Panc1 (cell line): Measurements from ENCODE around the gene EEF2K. TPM values are rescaled to one million over a fixed set of nuclear protein-coding genes. Genes with fewer than 3 reads are reported as not detected.

Experiments
- ATAC-seq: fragments of 200-7000 bp; cut with Tn5 transposase; 2 replicates; pipeline ENCODE4 v1.9.1; 2020; ENCODE audit warnings: mild to moderate bottlenecking, moderate library complexity
- BruUV-seq: library from RNA; stranded (reverse); fragments of 400-500 nt; replicated peaks from 2 replicates; lab custom pipeline; 2021; lab: Mats Ljungman, UMichigan
- CTCF ChIA-PET: fragments of 300-600 bp; sonication (Branson Sonifier 250); formaldehyde crosslinking; loops from one replicate; lab custom pipeline; 2022; ENCODE audit warnings: antibody characterized with exemption; lab: Charles Lee
- POLR2A ChIA-PET: fragments of 300-600 bp; sonication (Branson Sonifier 250); formaldehyde crosslinking; loops from one replicate; lab custom pipeline; 2022; ENCODE audit warnings: antibody characterized with exemption; lab: Charles Lee
- DNase-seq: peaks from one replicate; pipeline ENCODE4 v3.0.0-alpha.2; 2010; ENCODE audit warnings: low read depth, low spot score
- H3K27ac ChIP-seq: 2 replicates; pipeline ENCODE4 v1.5.1; 2011; ENCODE audit warnings: mild to moderate bottlenecking, low read length, inconsistent platforms
- H3K27me3 ChIP-seq: fragments of 200-500 bp; sonication (Bioruptor generic); 2 replicates; pipeline ENCODE4 v1.6.0; 2014; ENCODE audit warnings: low read length, inconsistent platforms; ENCODE audit not compliant: control insufficient read depth, insufficient read depth
- H3K36me3 ChIP-seq: fragments of 200-500 bp; sonication (Bioruptor generic); 2 replicates; pipeline ENCODE4 v1.5.1; 2014; ENCODE audit warnings: inconsistent platforms, mild to moderate bottlenecking, low read length, moderate library complexity; ENCODE audit not compliant: control insufficient read depth, insufficient read depth
- H3K4me1 ChIP-seq: 2 replicates; pipeline ENCODE4 v1.5.1; 2011; ENCODE audit warnings: inconsistent platforms, mild to moderate bottlenecking, low read length, moderate library complexity; ENCODE audit not compliant: control insufficient read depth, insufficient read depth
- H3K4me3 ChIP-seq, 2 experiments: 2 replicates each; pipeline ENCODE4 v1.5.1; 2011 to 2012; ENCODE audit warnings: low read depth in 2 of 2, low read length in 2 of 2, mild to moderate bottlenecking in 2 of 2, inconsistent platforms in 1 of 2, moderate library complexity in 1 of 2
- H3K9me3 ChIP-seq: fragments of 200-500 bp; sonication (Bioruptor generic); 2 replicates; pipeline ENCODE4 v1.5.1; 2014; ENCODE audit warnings: low read depth, mild to moderate bottlenecking, inconsistent platforms, low read length, moderate library complexity; ENCODE audit not compliant: control insufficient read depth, insufficient read depth
- CTCF ChIP-seq: fragments of 450-650 bp; IDR thresholded peaks from 2 replicates; pipeline ENCODE4 v1.5.1; 2017; ENCODE audit warnings: mild to moderate bottlenecking
- POLR2AphosphoS5 ChIP-seq: IDR thresholded peaks from 2 replicates; pipeline ENCODE4 v1.6.1; 2012; ENCODE audit warnings: mild to moderate bottlenecking, low read depth, low read length, moderate library complexity
- SIN3A ChIP-seq: IDR thresholded peaks from 2 replicates; pipeline ENCODE4 v1.6.1; 2012; ENCODE audit warnings: low read depth, mild to moderate bottlenecking, low read length, moderate library complexity, borderline replicate concordance; ENCODE audit not compliant: insufficient read depth
- TCF7L2 ChIP-seq: IDR thresholded peaks from 2 replicates; pipeline ENCODE4 v1.6.1; 2011; ENCODE audit warnings: mild to moderate bottlenecking, low read depth, low read length, inconsistent platforms
- in situ Hi-C: cut with HindIII; loops from 2 replicates; pipeline ENCODE4 v1.10.0; 2016; ENCODE audit warnings: low sequenced_read_pairs, low pct_unique_long_range_greater_than_20kb
- intact Hi-C: fragments of 100-400 bp; cut with micrococcal nuclease; formaldehyde crosslinking; loops from one replicate; pipeline ENCODE4 v1.10.0; 2022; ENCODE audit not compliant: unreplicated experiment
- total RNA-seq: library from RNA; stranded (reverse); gene quantifications from one replicate; pipeline ENCODE4 v1.2.1, GENCODE V29; 2021; ENCODE audit not compliant: unreplicated experiment
- TF ChIP-seq, protein P1 (sequence below), 2 experiments: IDR thresholded peaks; 2 replicates each; pipeline ENCODE4 v1.6.1; 2011 to 2012; ENCODE audit warnings: low read depth in 2 of 2, control low read depth in 1 of 2, low read length in 1 of 2, mild to moderate bottlenecking in 1 of 2, moderate library complexity in 1 of 2; ENCODE audit not compliant: insufficient read depth in 1 of 2

The EEF2K gene
- total RNA-seq, 1 experiment from 2014 or later, result 15.0 TPM

DNA sequence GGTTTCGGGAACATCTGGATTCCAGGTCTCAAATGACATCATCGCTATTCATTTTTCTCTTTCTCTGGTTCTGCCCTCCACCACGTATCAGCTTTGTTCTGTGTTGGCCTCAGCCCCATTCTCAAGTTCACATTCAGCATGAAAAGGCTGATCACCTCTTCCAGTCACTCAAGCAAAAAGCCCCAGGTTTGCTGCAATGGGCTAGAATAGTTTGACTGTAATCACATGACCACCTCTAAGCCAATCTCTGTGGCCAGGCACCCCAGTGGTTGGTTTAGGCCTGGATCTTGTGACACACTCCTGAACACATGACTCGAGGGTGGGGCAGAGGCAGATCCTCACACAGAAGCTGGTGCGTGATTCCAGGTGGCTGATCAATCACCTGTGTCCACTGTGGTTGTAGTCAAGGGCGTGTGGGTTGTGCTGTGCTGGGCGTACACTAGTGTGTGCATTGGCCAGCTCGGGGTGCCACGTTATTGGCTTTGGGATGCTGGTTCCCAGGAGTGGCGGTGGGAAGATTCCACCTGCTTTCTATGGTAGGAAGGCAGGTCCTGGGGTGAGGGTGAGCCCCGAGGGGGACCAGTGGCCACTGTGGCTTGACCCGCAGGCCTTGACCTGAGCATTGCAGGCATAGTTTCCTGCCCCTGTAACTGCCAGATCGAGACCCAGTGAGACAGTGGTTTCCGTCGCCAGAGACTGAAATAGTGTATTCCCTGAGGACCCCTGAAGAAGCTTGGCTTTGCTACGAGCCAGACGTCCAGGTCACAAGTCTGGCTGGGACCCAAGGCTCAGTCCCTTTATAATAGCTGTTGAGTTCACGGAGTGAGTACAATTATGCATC is 12.0 kb downstream of the EEF2K start:
- BruUV-seq, result no TSS peak
- Histone ChIP-seq H3K4me1 (no peaks in the 10 kb centered on the region), H3K9me3 (no peaks in the 10 kb centered on the region), H3K27ac (no peak overlapping the region), H3K36me3 (no peaks in the 10 kb centered on the region), H3K4me3 (no peak overlapping the region), H3K27me3 (no peaks in the 10 kb centered on the region)
- DNase-seq (no peak), ATAC-seq (no peak)
- CTCF ChIA-PET, result no interaction called here
- POLR2A ChIA-PET, result interaction anchor here (0.5 to 1.0 kb wide), 2 partner anchors 8 to 10 kb away, joined by 4 to 9 read pairs; no protein-coding TSS in a partner anchor
- in situ Hi-C loops (no loop called here), intact Hi-C loops (no loop called here)
- no peak for TF ChIP-seq POLR2AphosphoS5
- TF ChIP-seq TCF7L2, result no peak
- no peak for TF ChIP-seq SIN3A
- TF ChIP-seq, protein P1, sequence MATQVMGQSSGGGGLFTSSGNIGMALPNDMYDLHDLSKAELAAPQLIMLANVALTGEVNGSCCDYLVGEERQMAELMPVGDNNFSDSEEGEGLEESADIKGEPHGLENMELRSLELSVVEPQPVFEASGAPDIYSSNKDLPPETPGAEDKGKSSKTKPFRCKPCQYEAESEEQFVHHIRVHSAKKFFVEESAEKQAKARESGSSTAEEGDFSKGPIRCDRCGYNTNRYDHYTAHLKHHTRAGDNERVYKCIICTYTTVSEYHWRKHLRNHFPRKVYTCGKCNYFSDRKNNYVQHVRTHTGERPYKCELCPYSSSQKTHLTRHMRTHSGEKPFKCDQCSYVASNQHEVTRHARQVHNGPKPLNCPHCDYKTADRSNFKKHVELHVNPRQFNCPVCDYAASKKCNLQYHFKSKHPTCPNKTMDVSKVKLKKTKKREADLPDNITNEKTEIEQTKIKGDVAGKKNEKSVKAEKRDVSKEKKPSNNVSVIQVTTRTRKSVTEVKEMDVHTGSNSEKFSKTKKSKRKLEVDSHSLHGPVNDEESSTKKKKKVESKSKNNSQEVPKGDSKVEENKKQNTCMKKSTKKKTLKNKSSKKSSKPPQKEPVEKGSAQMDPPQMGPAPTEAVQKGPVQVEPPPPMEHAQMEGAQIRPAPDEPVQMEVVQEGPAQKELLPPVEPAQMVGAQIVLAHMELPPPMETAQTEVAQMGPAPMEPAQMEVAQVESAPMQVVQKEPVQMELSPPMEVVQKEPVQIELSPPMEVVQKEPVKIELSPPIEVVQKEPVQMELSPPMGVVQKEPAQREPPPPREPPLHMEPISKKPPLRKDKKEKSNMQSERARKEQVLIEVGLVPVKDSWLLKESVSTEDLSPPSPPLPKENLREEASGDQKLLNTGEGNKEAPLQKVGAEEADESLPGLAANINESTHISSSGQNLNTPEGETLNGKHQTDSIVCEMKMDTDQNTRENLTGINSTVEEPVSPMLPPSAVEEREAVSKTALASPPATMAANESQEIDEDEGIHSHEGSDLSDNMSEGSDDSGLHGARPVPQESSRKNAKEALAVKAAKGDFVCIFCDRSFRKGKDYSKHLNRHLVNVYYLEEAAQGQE (IDR thresholded peaks at IDR 0.05; ENCODE audit: insufficient read depth in 1 of 2, low read depth in 2 of 2, low read length in 1 of 2), result no peak
- TF ChIP-seq CTCF, result no peak

- intact Hi-C loops, result no loop called here
- no peaks in the 10 kb centered on the region for H3K9me3 ChIP-seq
- no peaks in the 10 kb centered on the region for H3K27me3 ChIP-seq
- DNase-seq (no peak), ATAC-seq (no peak)
- no TSS peak for BruUV-seq
- in situ Hi-C loops, result no loop called here
- CTCF ChIA-PET, result no interaction called here
- no peaks in the 10 kb centered on the region for H3K4me1 ChIP-seq
- POLR2A ChIA-PET, result no interaction called here
- TF ChIP-seq TCF7L2, result no peak
- TF ChIP-seq, protein P1 (IDR thresholded peaks at IDR 0.05; ENCODE audit: insufficient read depth in 1 of 2, low read depth in 2 of 2, low read length in 1 of 2), result no peak
- no peak for TF ChIP-seq SIN3A
- no peak for TF ChIP-seq POLR2AphosphoS5
- TF ChIP-seq CTCF, result no peak
- no peaks in the 10 kb centered on the region for H3K36me3 ChIP-seq
- no peak overlapping the region for H3K4me3 ChIP-seq
- H3K27ac ChIP-seq, result no peak overlapping the region
These were observed 13.5 kb downstream of the EEF2K start for GRCh38 chr16:22219389-22220068.
